Activated naive CD4-positive, alpha-beta T cell treated with anti-CD3 and anti-CD28 coated beads, Interleukin-2, amount 50 U/mL, for 24 hours (primary cell): ENCODE results near the gene TFF3.

ENCODE experiments used
- H3K27ac Mint-ChIP-seq: one replicate; pipeline ENCODE4 v1.8.0; 2021; ENCODE audit warnings: mild to moderate bottlenecking, mixed read lengths
- H3K27me3 Mint-ChIP-seq: one replicate; pipeline ENCODE4 v1.8.0; 2021; ENCODE audit warnings: mixed read lengths
- H3K36me3 Mint-ChIP-seq: one replicate; pipeline ENCODE4 v1.8.0; 2021; ENCODE audit warnings: mixed read lengths
- H3K4me1 Mint-ChIP-seq: one replicate; pipeline ENCODE4 v1.8.0; 2021; ENCODE audit warnings: mixed read lengths
- H3K4me3 Mint-ChIP-seq: one replicate; pipeline ENCODE4 v1.8.0; 2021; ENCODE audit warnings: mild to moderate bottlenecking, mixed read lengths
- H3K9me3 Mint-ChIP-seq: one replicate; pipeline ENCODE4 v1.8.0; 2021; ENCODE audit warnings: mixed read lengths

TFF3 gene

GRCh38 chr21:42315296-42315891 lies at the start of gene TFF3:
Gene TFF3, minus strand, starts transcription at chr21:42315409. Its CDS starts 35 bp downstream, at chr21:42315374.
- no peaks in the 10 kb centered on the region for H3K27me3 Mint-ChIP-seq
- H3K36me3 Mint-ChIP-seq = no peaks in the 10 kb centered on the region
- H3K4me3 Mint-ChIP-seq = no peak within 1 kb of the TSS
- peak within 1 kb of the TSS; percentile 13 for H3K27ac Mint-ChIP-seq
- no peaks in the 10 kb centered on the region for H3K9me3 Mint-ChIP-seq
- H3K4me1 Mint-ChIP-seq = peaks cover 3% of the 10 kb centered on the region

GRCh38 chr21:42364304-42364865 lies 49.2 kb upstream of the TFF3 start:
- Mint-ChIP-seq H3K9me3 (no peaks in the 10 kb centered on the region), H3K27me3 (no peaks in the 10 kb centered on the region), H3K4me3 (no peak overlapping the region), H3K27ac (no peak overlapping the region), H3K36me3 (no peaks in the 10 kb centered on the region), H3K4me1 (peaks cover 3% of the 10 kb centered on the region)

- no peak overlapping the region for H3K4me3 Mint-ChIP-seq
- peaks cover 3% of the 10 kb centered on the region for H3K4me1 Mint-ChIP-seq
- H3K9me3 Mint-ChIP-seq = no peaks in the 10 kb centered on the region
- no peaks in the 10 kb centered on the region for H3K36me3 Mint-ChIP-seq
- H3K27ac Mint-ChIP-seq = no peak overlapping the region
- no peaks in the 10 kb centered on the region for H3K27me3 Mint-ChIP-seq
Measured at GRCh38 chr21:42363312-42363711, 48.1 kb upstream of the TFF3 start.

GRCh38 chr21:42362700-42363099 lies 47.5 kb upstream of the TFF3 start:
- Mint-ChIP-seq H3K9me3 (no peaks in the 10 kb centered on the region), H3K27me3 (no peaks in the 10 kb centered on the region), H3K36me3 (no peaks in the 10 kb centered on the region), H3K27ac (no peak overlapping the region), H3K4me3 (no peak overlapping the region), H3K4me1 (peaks cover 3% of the 10 kb centered on the region)

GRCh38 chr21:42362198-42362597 lies 47.0 kb upstream of the TFF3 start:
- Mint-ChIP-seq H3K9me3 (no peaks in the 10 kb centered on the region), H3K27me3 (no peaks in the 10 kb centered on the region), H3K36me3 (no peaks in the 10 kb centered on the region), H3K27ac (no peak overlapping the region), H3K4me3 (no peak overlapping the region), H3K4me1 (peaks cover 3% of the 10 kb centered on the region)

GRCh38 chr21:42361286-42361685 lies 46.1 kb upstream of the TFF3 start:
- H3K27me3 Mint-ChIP-seq = no peaks in the 10 kb centered on the region

GRCh38 chr21:42360317-42360716 lies 45.1 kb upstream of the TFF3 start:
- H3K4me3 Mint-ChIP-seq = no peak overlapping the region
- peaks cover 3% of the 10 kb centered on the region for H3K4me1 Mint-ChIP-seq
- H3K27ac Mint-ChIP-seq = no peak overlapping the region
- no peaks in the 10 kb centered on the region for H3K36me3 Mint-ChIP-seq
- no peaks in the 10 kb centered on the region for H3K9me3 Mint-ChIP-seq
- no peaks in the 10 kb centered on the region for H3K27me3 Mint-ChIP-seq

More at GRCh38 chr21:42361286-42361685, 46.1 kb upstream of the TFF3 start:
- Mint-ChIP-seq H3K4me3 (no peak overlapping the region), H3K27ac (no peak overlapping the region), H3K4me1 (peaks cover 3% of the 10 kb centered on the region), H3K9me3 (no peaks in the 10 kb centered on the region), H3K36me3 (no peaks in the 10 kb centered on the region)

- Mint-ChIP-seq H3K36me3 (peaks cover 1% of the 10 kb centered on the region), H3K4me3 (no peak overlapping the region), H3K27me3 (no peaks in the 10 kb centered on the region), H3K9me3 (peaks cover 9% of the 10 kb centered on the region), H3K27ac (no peak overlapping the region), H3K4me1 (peaks cover under 1% of the 10 kb centered on the region)
Measured at GRCh38 chr21:42358937-42359336, 43.7 kb upstream of the TFF3 start.

GRCh38 chr21:42358261-42358660 lies 43.1 kb upstream of the TFF3 start:
- Mint-ChIP-seq H3K27me3 (no peaks in the 10 kb centered on the region), H3K4me3 (no peak overlapping the region), H3K4me1 (peaks cover 4% of the 10 kb centered on the region), H3K27ac (no peak overlapping the region), H3K36me3 (peaks cover 4% of the 10 kb centered on the region), H3K9me3 (peaks cover 15% of the 10 kb centered on the region)

GRCh38 chr21:42357307-42357706 lies 42.1 kb upstream of the TFF3 start:
- Mint-ChIP-seq H3K27ac (no peak overlapping the region), H3K9me3 (peaks cover 15% of the 10 kb centered on the region), H3K4me3 (no peak overlapping the region), H3K27me3 (no peaks in the 10 kb centered on the region), H3K4me1 (peaks cover 4% of the 10 kb centered on the region), H3K36me3 (peaks cover 4% of the 10 kb centered on the region)

GRCh38 chr21:42356650-42357049 lies 41.4 kb upstream of the TFF3 start:
- Mint-ChIP-seq H3K27ac (no peak overlapping the region), H3K36me3 (peaks cover 4% of the 10 kb centered on the region), H3K4me3 (no peak overlapping the region), H3K27me3 (no peaks in the 10 kb centered on the region), H3K4me1 (peaks cover 4% of the 10 kb centered on the region), H3K9me3 (peaks cover 15% of the 10 kb centered on the region)

- Mint-ChIP-seq H3K27me3 (no peaks in the 10 kb centered on the region), H3K36me3 (peaks cover 4% of the 10 kb centered on the region), H3K4me3 (no peak overlapping the region), H3K9me3 (peaks cover 15% of the 10 kb centered on the region), H3K27ac (no peak overlapping the region), H3K4me1 (peaks cover 4% of the 10 kb centered on the region)
Measured at GRCh38 chr21:42356046-42356445, 40.8 kb upstream of the TFF3 start.

GRCh38 chr21:42353623-42354022 lies 38.4 kb upstream of the TFF3 start:
- Mint-ChIP-seq H3K9me3 (peaks cover 15% of the 10 kb centered on the region), H3K27ac (no peak overlapping the region), H3K27me3 (no peaks in the 10 kb centered on the region), H3K36me3 (peaks cover 4% of the 10 kb centered on the region), H3K4me1 (peaks cover 4% of the 10 kb centered on the region), H3K4me3 (no peak overlapping the region)

GRCh38 chr21:42352441-42353095 lies 37.4 kb upstream of the TFF3 start:
- peaks cover 4% of the 10 kb centered on the region for H3K4me1 Mint-ChIP-seq
- peaks cover 15% of the 10 kb centered on the region for H3K9me3 Mint-ChIP-seq
- H3K27ac Mint-ChIP-seq = peak overlapping the region; percentile 46
- H3K4me3 Mint-ChIP-seq = no peak overlapping the region
- H3K27me3 Mint-ChIP-seq = no peaks in the 10 kb centered on the region
- peaks cover 4% of the 10 kb centered on the region for H3K36me3 Mint-ChIP-seq

GRCh38 chr21:42351626-42352440 lies 36.6 kb upstream of the TFF3 start:
- H3K27me3 Mint-ChIP-seq = no peaks in the 10 kb centered on the region
- H3K4me3 Mint-ChIP-seq = no peak overlapping the region
- H3K9me3 Mint-ChIP-seq = peaks cover 15% of the 10 kb centered on the region
- H3K36me3 Mint-ChIP-seq = peaks cover 4% of the 10 kb centered on the region
- peak overlapping the region; percentile 46 for H3K27ac Mint-ChIP-seq
- H3K4me1 Mint-ChIP-seq = peaks cover 4% of the 10 kb centered on the region
